ENCODE data around the gene ZSCAN10. TPM values are rescaled to one million over a fixed set of nuclear protein-coding genes. Genes with fewer than 3 reads are reported as not detected.
A peak's percentile ranks its signal among the peaks of the same experiment; 100 is the strongest.
"Not testable (repeated sequence)": the region's sequence is repeated elsewhere in the genome, so short reads cannot be mapped to it uniquely, and the experiment has no call there.

ZSCAN10 gene
- total RNA-seq, 2 experiments from 2014 or later, result 0.26 TPM; not detected in 1

- H3K36me3 Mint-ChIP-seq (ENCODE audit: low read depth); H3K27ac Mint-ChIP-seq; H3K9me3 Mint-ChIP-seq; H3K4me3 Mint-ChIP-seq; H3K27me3 Mint-ChIP-seq (ENCODE audit: low read depth); DNase-seq; intact Hi-C loops (cut with micrococcal nuclease); CTCF ChIA-PET: not testable (repeated sequence)
- H3K4me1 Mint-ChIP-seq (ENCODE audit: low read depth), result peaks cover 37% of the 10 kb centered on the region
Observed at GRCh38 chr16:3053330-3053710, 45.8 kb downstream of the ZSCAN10 start.

- DNase-seq; H3K9me3 Mint-ChIP-seq; intact Hi-C loops (cut with micrococcal nuclease); CTCF ChIA-PET; H3K36me3 Mint-ChIP-seq (ENCODE audit: low read depth); H3K27me3 Mint-ChIP-seq (ENCODE audit: low read depth); H3K4me3 Mint-ChIP-seq; H3K27ac Mint-ChIP-seq: not testable (repeated sequence)
- peaks cover 37% of the 10 kb centered on the region for H3K4me1 Mint-ChIP-seq (ENCODE audit: low read depth)
Observed at GRCh38 chr16:3052571-3053329, 46.3 kb downstream of the ZSCAN10 start.

- DNase-seq, result no peak
- H3K36me3 Mint-ChIP-seq (ENCODE audit: low read depth), result peaks cover 9% of the 10 kb centered on the region
- H3K27ac Mint-ChIP-seq, result peak overlapping the region; percentile 4
- no peak overlapping the region for H3K4me3 Mint-ChIP-seq
- peaks cover 35% of the 10 kb centered on the region for H3K4me1 Mint-ChIP-seq (ENCODE audit: low read depth)
- H3K9me3 Mint-ChIP-seq, result no peaks in the 10 kb centered on the region
- peaks cover 7% of the 10 kb centered on the region for H3K27me3 Mint-ChIP-seq (ENCODE audit: low read depth)
- intact Hi-C loops (cut with micrococcal nuclease), result no loop called here
- CTCF ChIA-PET, result interaction anchor here (0.6 to 2.5 kb wide), 4 partner anchors 9 to 44 kb away, joined by 3 to 14 read pairs (median 6); no protein-coding TSS in a partner anchor
Observed at GRCh38 chr16:3051494-3051893, 47.6 kb downstream of the ZSCAN10 start.

- H3K9me3 Mint-ChIP-seq, result no peaks in the 10 kb centered on the region
- H3K27me3 Mint-ChIP-seq (ENCODE audit: low read depth), result peaks cover 7% of the 10 kb centered on the region
- intact Hi-C loops (cut with micrococcal nuclease), result no loop called here
- CTCF ChIA-PET, result interaction anchor here (0.6 to 2.5 kb wide), 4 partner anchors 9 to 45 kb away, joined by 3 to 14 read pairs (median 6); no protein-coding TSS in a partner anchor
- no peak overlapping the region for H3K4me3 Mint-ChIP-seq
- DNase-seq, result no peak
- H3K4me1 Mint-ChIP-seq (ENCODE audit: low read depth), result peaks cover 35% of the 10 kb centered on the region
- H3K36me3 Mint-ChIP-seq (ENCODE audit: low read depth), result peaks cover 9% of the 10 kb centered on the region
- peak overlapping the region; percentile 4 for H3K27ac Mint-ChIP-seq
Observed at GRCh38 chr16:3051009-3051408, 48.1 kb downstream of the ZSCAN10 start.

- intact Hi-C loops (cut with micrococcal nuclease), result no loop called here
- CTCF ChIA-PET, result interaction anchor here (1.4 to 2.5 kb wide), 3 partner anchors 10 to 22 kb away, joined by 3 to 14 read pairs (median 8); no protein-coding TSS in a partner anchor
- Mint-ChIP-seq H3K9me3 (no peaks in the 10 kb centered on the region), H3K4me3 (no peak overlapping the region), H3K27ac (no peak overlapping the region), H3K36me3 (ENCODE audit: low read depth) (peaks cover 10% of the 10 kb centered on the region), H3K27me3 (ENCODE audit: low read depth) (peaks cover 8% of the 10 kb centered on the region), H3K4me1 (ENCODE audit: low read depth) (peaks cover 31% of the 10 kb centered on the region)
- no peak for DNase-seq
Observed at GRCh38 chr16:3050487-3050886, 48.6 kb downstream of the ZSCAN10 start.

GRCh38 chr16:3049921-3050481 lies 49.1 kb downstream of the ZSCAN10 start:
- peaks cover 31% of the 10 kb centered on the region for H3K4me1 Mint-ChIP-seq (ENCODE audit: low read depth)

GRCh38 chr16:3047387-3047720 lies 51.7 kb downstream of the ZSCAN10 start:
- intact Hi-C loops (cut with micrococcal nuclease), result no loop called here
- no peak overlapping the region for H3K27ac Mint-ChIP-seq
- H3K27me3 Mint-ChIP-seq (ENCODE audit: low read depth), result peaks cover 32% of the 10 kb centered on the region
- CTCF ChIA-PET, result interaction anchor here (0.8 to 3.2 kb wide), 7 partner anchors 11 to 82 kb away, joined by 3 to 24 read pairs (median 7); no protein-coding TSS in a partner anchor
- no peaks in the 10 kb centered on the region for H3K9me3 Mint-ChIP-seq
- peaks cover 25% of the 10 kb centered on the region for H3K4me1 Mint-ChIP-seq (ENCODE audit: low read depth)
- peaks cover 4% of the 10 kb centered on the region for H3K36me3 Mint-ChIP-seq (ENCODE audit: low read depth)
- no peak overlapping the region for H3K4me3 Mint-ChIP-seq
- DNase-seq, result no peak

More at GRCh38 chr16:3049921-3050481, 49.1 kb downstream of the ZSCAN10 start:
- CTCF ChIA-PET, result interaction anchor here (1.0 to 3.2 kb wide), 5 partner anchors 9 to 22 kb away, joined by 3 to 16 read pairs (median 8); no protein-coding TSS in a partner anchor
- Mint-ChIP-seq H3K4me3 (no peak overlapping the region), H3K27me3 (ENCODE audit: low read depth) (peaks cover 12% of the 10 kb centered on the region), H3K9me3 (no peaks in the 10 kb centered on the region), H3K36me3 (ENCODE audit: low read depth) (peaks cover 7% of the 10 kb centered on the region), H3K27ac (no peak overlapping the region)
- DNase-seq, result no peak
- intact Hi-C loops (cut with micrococcal nuclease), result no loop called here

GRCh38 chr16:3046641-3047386 lies 52.3 kb downstream of the ZSCAN10 start:
- no peak overlapping the region for H3K27ac Mint-ChIP-seq
- no peak for DNase-seq
- peak overlapping the region; percentile 27 for H3K4me3 Mint-ChIP-seq
- H3K9me3 Mint-ChIP-seq, result no peaks in the 10 kb centered on the region
- CTCF ChIA-PET, result interaction anchor here (0.9 to 3.2 kb wide), 4 partner anchors 12 to 82 kb away, joined by 3 to 24 read pairs (median 14); no protein-coding TSS in a partner anchor
- peaks cover 1% of the 10 kb centered on the region for H3K36me3 Mint-ChIP-seq (ENCODE audit: low read depth)
- H3K4me1 Mint-ChIP-seq (ENCODE audit: low read depth), result peaks cover 25% of the 10 kb centered on the region
- H3K27me3 Mint-ChIP-seq (ENCODE audit: low read depth), result peaks cover 35% of the 10 kb centered on the region
- intact Hi-C loops (cut with micrococcal nuclease), result no loop called here

- Mint-ChIP-seq H3K27ac (no peak within 1 kb of the TSS), H3K36me3 (ENCODE audit: low read depth) (peaks cover 1% of the 10 kb centered on the region), H3K9me3 (no peaks in the 10 kb centered on the region), H3K27me3 (ENCODE audit: low read depth) (peaks cover 35% of the 10 kb centered on the region), H3K4me1 (ENCODE audit: low read depth) (peaks cover 19% of the 10 kb centered on the region), H3K4me3 (peak within 1 kb of the TSS; percentile 66)
- intact Hi-C loops (cut with micrococcal nuclease), result no loop called here
- CTCF ChIA-PET, result interaction anchor here (2.0 to 10.1 kb wide), 2 partner anchors 12 to 16 kb away, joined by 6 to 98 read pairs; no protein-coding TSS in a partner anchor
- no peak for DNase-seq
Observed at GRCh38 chr16:3045758-3046640, 53.1 kb downstream of the ZSCAN10 start, which contains the start of gene MMP25. TSS of gene MMP25 (plus strand) at chr16:3046561. CDS start at chr16:3046918, 357 bp downstream.

- Mint-ChIP-seq H3K27ac (no peak overlapping the region), H3K27me3 (ENCODE audit: low read depth) (peaks cover 41% of the 10 kb centered on the region), H3K4me1 (ENCODE audit: low read depth) (peaks cover 15% of the 10 kb centered on the region), H3K9me3 (no peaks in the 10 kb centered on the region), H3K36me3 (ENCODE audit: low read depth) (peaks cover 1% of the 10 kb centered on the region), H3K4me3 (peak overlapping the region; percentile 38)
- CTCF ChIA-PET, result interaction anchor here (0.5 to 10.1 kb wide), 8 partner anchors 10 to 347 kb away, joined by 3 to 98 read pairs (median 4); no protein-coding TSS in a partner anchor
- intact Hi-C loops (cut with micrococcal nuclease), result no loop called here
- no peak for DNase-seq
Observed at GRCh38 chr16:3044708-3045107, 54.4 kb downstream of the ZSCAN10 start.

- Mint-ChIP-seq H3K36me3 (ENCODE audit: low read depth) (peaks cover 1% of the 10 kb centered on the region), H3K4me1 (ENCODE audit: low read depth) (peaks cover 13% of the 10 kb centered on the region), H3K27me3 (ENCODE audit: low read depth) (peaks cover 60% of the 10 kb centered on the region), H3K9me3 (no peaks in the 10 kb centered on the region), H3K27ac (no peak overlapping the region), H3K4me3 (no peak overlapping the region)
- CTCF ChIA-PET, result interaction anchor here (1.0 to 10.1 kb wide), 2 partner anchors 13 to 39 kb away, joined by 3 to 98 read pairs; no protein-coding TSS in a partner anchor
- intact Hi-C loops (cut with micrococcal nuclease), result no loop called here
- DNase-seq, result no peak
Observed at GRCh38 chr16:3042376-3042775, 56.7 kb downstream of the ZSCAN10 start.
